Measurements from ENCODE around the gene MCC.
A peak's percentile ranks its signal among the peaks of the same experiment; 100 is the strongest.

Gene MCC

GRCh38 chr5:113491022-113491421 is 2.8 kb upstream of the MCC start:
- Histone ChIP-seq H2AFZ (ENCODE audit: low read length) (no peak overlapping the region), H3K79me2 (ENCODE audit: low read length) (no peaks in the 10 kb centered on the region), H3K27me3 (replicated peaks; ENCODE audit: insufficient read depth, low read length) (no peaks in the 10 kb centered on the region), H3F3A (ENCODE audit: insufficient read depth, low read length) (peaks cover 5% of the 10 kb centered on the region), H3K4me2 (ENCODE audit: low read depth, low read length) (no peak overlapping the region), H3K27ac (ENCODE audit: low read length) (no peak overlapping the region), H3K9me2 (replicated peaks; ENCODE audit: insufficient read depth, low read length) (no peaks in the 10 kb centered on the region), H3K9ac (ENCODE audit: low read length) (no peak overlapping the region), H4K20me1 (ENCODE audit: insufficient read depth, low read length) (no peaks in the 10 kb centered on the region), H3K4me3 (ENCODE audit: low read length) (no peak overlapping the region), H3K9me3 (replicated peaks; ENCODE audit: insufficient read depth, low read length) (no peaks in the 10 kb centered on the region), H3K36me3 (replicated peaks; ENCODE audit: insufficient read depth, low read length) (no peaks in the 10 kb centered on the region), H3K4me1 (ENCODE audit: low read length) (peaks cover 11% of the 10 kb centered on the region)
- DNase-seq: no peak
- TF ChIP-seq EZH2 (optimal IDR thresholded peaks at IDR 0.05; ENCODE audit: low read depth, low read length): no peak

- Histone ChIP-seq H2AFZ (ENCODE audit: low read length) (no peak overlapping the region), H3K27ac (ENCODE audit: low read length) (no peak overlapping the region), H3K36me3 (replicated peaks; ENCODE audit: insufficient read depth, low read length) (no peaks in the 10 kb centered on the region)
These were observed 2.1 kb upstream of the MCC start for GRCh38 chr5:113490317-113490716.

GRCh38 chr5:113489299-113489698 is 1.0 kb upstream of the MCC start:
- peak; percentile 46 for DNase-seq
- H2AFZ ChIP-seq (ENCODE audit: low read length): no peak overlapping the region
- H3K4me2 ChIP-seq (ENCODE audit: low read depth, low read length): peak overlapping the region; percentile 63
- H3K27ac ChIP-seq (ENCODE audit: low read length): no peak overlapping the region
- no peaks in the 10 kb centered on the region for H3K9me3 ChIP-seq (replicated peaks; ENCODE audit: insufficient read depth, low read length)
- no peaks in the 10 kb centered on the region for H3K79me2 ChIP-seq (ENCODE audit: low read length)
- H3K4me3 ChIP-seq (ENCODE audit: low read length): no peak overlapping the region
- TF ChIP-seq EZH2phosphoT487 (IDR thresholded peaks at IDR 0.05; ENCODE audit: low read length) (no peak), EZH2 (optimal IDR thresholded peaks at IDR 0.05; ENCODE audit: low read depth, low read length) (no peak), CTCF (IDR thresholded peaks at IDR 0.05; ENCODE audit: low read length) (no peak)
- no peak overlapping the region for H3K9ac ChIP-seq (ENCODE audit: low read length)
- H3K27me3 ChIP-seq (replicated peaks; ENCODE audit: insufficient read depth, low read length): no peaks in the 10 kb centered on the region
- H4K20me1 ChIP-seq (ENCODE audit: insufficient read depth, low read length): no peaks in the 10 kb centered on the region
- H3K9me2 ChIP-seq (replicated peaks; ENCODE audit: insufficient read depth, low read length): no peaks in the 10 kb centered on the region
- H3F3A ChIP-seq (ENCODE audit: insufficient read depth, low read length): peaks cover 5% of the 10 kb centered on the region
- peaks cover 11% of the 10 kb centered on the region for H3K4me1 ChIP-seq (ENCODE audit: low read length)
- H3K36me3 ChIP-seq (replicated peaks; ENCODE audit: insufficient read depth, low read length): no peaks in the 10 kb centered on the region

More at GRCh38 chr5:113490317-113490716, 2.1 kb upstream of the MCC start:
- no peaks in the 10 kb centered on the region for H3K27me3 ChIP-seq (replicated peaks; ENCODE audit: insufficient read depth, low read length)
- TF ChIP-seq EZH2 (optimal IDR thresholded peaks at IDR 0.05; ENCODE audit: low read depth, low read length): no peak
- no peak for TF ChIP-seq CTCF (IDR thresholded peaks at IDR 0.05; ENCODE audit: low read length)
- no peak for TF ChIP-seq EZH2phosphoT487 (IDR thresholded peaks at IDR 0.05; ENCODE audit: low read length)
- H3K79me2 ChIP-seq (ENCODE audit: low read length): no peaks in the 10 kb centered on the region
- no peak for DNase-seq
- peaks cover 11% of the 10 kb centered on the region for H3K4me1 ChIP-seq (ENCODE audit: low read length)
- no peak overlapping the region for H3K4me3 ChIP-seq (ENCODE audit: low read length)
- no peaks in the 10 kb centered on the region for H4K20me1 ChIP-seq (ENCODE audit: insufficient read depth, low read length)
- H3K4me2 ChIP-seq (ENCODE audit: low read depth, low read length): no peak overlapping the region
- H3F3A ChIP-seq (ENCODE audit: insufficient read depth, low read length): peaks cover 5% of the 10 kb centered on the region
- no peak overlapping the region for H3K9ac ChIP-seq (ENCODE audit: low read length)
- H3K9me3 ChIP-seq (replicated peaks; ENCODE audit: insufficient read depth, low read length): no peaks in the 10 kb centered on the region
- H3K9me2 ChIP-seq (replicated peaks; ENCODE audit: insufficient read depth, low read length): no peaks in the 10 kb centered on the region

- H4K20me1 ChIP-seq (ENCODE audit: insufficient read depth, low read length): no peaks in the 10 kb centered on the region
- no peak for DNase-seq
- peaks cover 5% of the 10 kb centered on the region for H3F3A ChIP-seq (ENCODE audit: insufficient read depth, low read length)
- no peaks in the 10 kb centered on the region for H3K9me2 ChIP-seq (replicated peaks; ENCODE audit: insufficient read depth, low read length)
- no peak overlapping the region for H3K27ac ChIP-seq (ENCODE audit: low read length)
- no peaks in the 10 kb centered on the region for H3K36me3 ChIP-seq (replicated peaks; ENCODE audit: insufficient read depth, low read length)
- H3K4me3 ChIP-seq (ENCODE audit: low read length): peak overlapping the region; percentile 45; the same call in 1 of the 2 replicates
- peak overlapping the region; percentile 39; the same call in 1 of the 2 replicates for H2AFZ ChIP-seq (ENCODE audit: low read length)
- H3K27me3 ChIP-seq (replicated peaks; ENCODE audit: insufficient read depth, low read length): no peaks in the 10 kb centered on the region
- peaks cover 11% of the 10 kb centered on the region for H3K4me1 ChIP-seq (ENCODE audit: low read length)
- no peak overlapping the region for H3K9ac ChIP-seq (ENCODE audit: low read length)
- TF ChIP-seq EZH2phosphoT487 (IDR thresholded peaks at IDR 0.05; ENCODE audit: low read length) (no peak), EZH2 (optimal IDR thresholded peaks at IDR 0.05; ENCODE audit: low read depth, low read length) (no peak), CTCF (IDR thresholded peaks at IDR 0.05; ENCODE audit: low read length) (no peak)
- no peaks in the 10 kb centered on the region for H3K79me2 ChIP-seq (ENCODE audit: low read length)
- no peaks in the 10 kb centered on the region for H3K9me3 ChIP-seq (replicated peaks; ENCODE audit: insufficient read depth, low read length)
- peak overlapping the region; percentile 63 for H3K4me2 ChIP-seq (ENCODE audit: low read depth, low read length)
These were observed 462 bp upstream of the MCC start for GRCh38 chr5:113488645-113489184.

Measured in MM.1S (cell line).